GM20000 (cell line): ENCODE results near the gene ADARB2.

Experiments used
- DNase-seq: peaks from one replicate; pipeline ENCODE4 v3.0.0; 2012; ENCODE audit warnings: low spot score
- TF ChIP-seq, protein P1 (sequence below): IDR thresholded peaks from 2 replicates; pipeline ENCODE4 v1.5.1; 2012; ENCODE audit warnings: mild to moderate bottlenecking, control low read depth; ENCODE audit errors: extremely low read depth, missing control alignments

ADARB2 gene

DNA sequence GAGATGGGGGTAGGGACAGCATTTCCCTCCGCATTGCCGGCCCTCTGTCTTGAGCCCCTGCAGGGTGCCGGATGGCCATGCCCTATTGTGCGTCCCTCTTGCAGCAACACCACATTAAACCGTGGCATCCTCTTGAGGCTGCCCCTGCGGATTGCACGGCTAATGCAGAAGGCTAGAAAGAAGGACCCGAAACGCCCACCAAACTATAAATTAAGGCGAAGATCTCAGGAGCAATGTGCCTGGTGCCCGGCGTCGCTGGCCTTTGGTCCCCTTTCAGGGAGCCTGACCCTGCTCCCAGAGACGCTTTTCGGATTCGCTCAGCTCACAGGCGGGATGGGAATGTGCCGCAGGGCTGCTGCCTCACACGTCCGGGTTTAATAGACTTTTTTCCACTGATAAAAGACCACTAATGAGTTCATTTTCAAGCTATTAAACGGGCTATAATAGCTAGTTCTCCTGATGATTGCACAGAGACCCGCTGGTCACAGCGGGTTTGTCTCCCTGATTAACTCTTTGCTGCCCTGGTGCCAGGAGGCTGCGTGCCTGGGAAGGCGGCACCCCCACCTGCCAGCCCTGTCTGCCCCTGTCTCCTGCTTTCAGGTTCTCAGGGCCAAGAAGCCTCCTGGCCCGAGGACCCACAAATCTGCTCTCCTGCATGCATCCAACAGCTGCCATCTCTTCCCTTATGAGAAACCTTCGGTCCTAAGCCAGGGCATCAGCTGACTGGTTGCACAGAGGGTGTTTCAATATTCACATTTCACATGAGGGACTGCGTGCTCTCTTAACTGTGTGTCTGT, 128.3 kb downstream of the ADARB2 start:
- DNase-seq: no peak
- TF ChIP-seq, protein P1, sequence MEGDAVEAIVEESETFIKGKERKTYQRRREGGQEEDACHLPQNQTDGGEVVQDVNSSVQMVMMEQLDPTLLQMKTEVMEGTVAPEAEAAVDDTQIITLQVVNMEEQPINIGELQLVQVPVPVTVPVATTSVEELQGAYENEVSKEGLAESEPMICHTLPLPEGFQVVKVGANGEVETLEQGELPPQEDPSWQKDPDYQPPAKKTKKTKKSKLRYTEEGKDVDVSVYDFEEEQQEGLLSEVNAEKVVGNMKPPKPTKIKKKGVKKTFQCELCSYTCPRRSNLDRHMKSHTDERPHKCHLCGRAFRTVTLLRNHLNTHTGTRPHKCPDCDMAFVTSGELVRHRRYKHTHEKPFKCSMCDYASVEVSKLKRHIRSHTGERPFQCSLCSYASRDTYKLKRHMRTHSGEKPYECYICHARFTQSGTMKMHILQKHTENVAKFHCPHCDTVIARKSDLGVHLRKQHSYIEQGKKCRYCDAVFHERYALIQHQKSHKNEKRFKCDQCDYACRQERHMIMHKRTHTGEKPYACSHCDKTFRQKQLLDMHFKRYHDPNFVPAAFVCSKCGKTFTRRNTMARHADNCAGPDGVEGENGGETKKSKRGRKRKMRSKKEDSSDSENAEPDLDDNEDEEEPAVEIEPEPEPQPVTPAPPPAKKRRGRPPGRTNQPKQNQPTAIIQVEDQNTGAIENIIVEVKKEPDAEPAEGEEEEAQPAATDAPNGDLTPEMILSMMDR: no peak

DNA sequence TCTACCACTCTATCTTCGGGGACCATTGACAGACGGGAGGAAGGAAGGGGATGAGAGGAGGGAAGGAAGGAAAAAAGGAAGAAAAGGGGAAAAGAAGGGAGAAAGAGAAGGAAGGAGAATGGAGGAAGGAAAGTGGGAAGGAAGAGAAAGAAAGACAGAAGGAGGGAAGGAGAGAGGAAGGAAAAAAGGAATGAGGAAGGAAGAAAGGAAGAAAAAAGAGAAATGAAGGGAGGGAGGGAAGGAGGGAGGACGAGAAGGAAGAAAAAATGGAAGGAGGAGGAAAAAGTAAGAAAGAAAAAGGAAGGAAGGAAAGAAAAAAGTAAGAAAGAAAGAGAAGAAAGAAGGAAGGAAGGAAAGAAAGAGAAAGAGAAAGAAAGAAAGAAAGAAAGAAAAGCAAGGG, 128.9 kb downstream of the ADARB2 start:
- TF ChIP-seq, protein P1: no peak
- DNase-seq: no peak

DNA sequence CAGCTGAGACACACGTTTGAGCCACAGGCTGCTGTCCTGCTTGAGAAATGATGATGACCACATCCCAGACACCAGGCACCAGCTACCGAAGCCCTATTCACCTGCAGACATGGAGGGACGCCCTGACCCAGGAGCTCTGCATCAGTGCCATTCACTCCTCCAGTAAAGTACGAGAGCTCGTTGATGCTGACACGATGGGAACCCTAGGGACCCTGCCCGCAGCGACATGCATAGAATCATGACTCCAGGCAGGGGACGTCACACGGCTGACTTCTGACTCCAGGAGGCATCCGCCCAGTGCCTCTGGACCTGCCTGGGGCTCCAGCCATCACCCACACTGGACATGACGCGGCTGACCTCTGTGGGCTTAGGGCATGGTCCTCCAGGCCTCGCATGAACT, 129.9 kb downstream of the ADARB2 start:
- no peak for DNase-seq
- TF ChIP-seq, protein P1: no peak

DNA sequence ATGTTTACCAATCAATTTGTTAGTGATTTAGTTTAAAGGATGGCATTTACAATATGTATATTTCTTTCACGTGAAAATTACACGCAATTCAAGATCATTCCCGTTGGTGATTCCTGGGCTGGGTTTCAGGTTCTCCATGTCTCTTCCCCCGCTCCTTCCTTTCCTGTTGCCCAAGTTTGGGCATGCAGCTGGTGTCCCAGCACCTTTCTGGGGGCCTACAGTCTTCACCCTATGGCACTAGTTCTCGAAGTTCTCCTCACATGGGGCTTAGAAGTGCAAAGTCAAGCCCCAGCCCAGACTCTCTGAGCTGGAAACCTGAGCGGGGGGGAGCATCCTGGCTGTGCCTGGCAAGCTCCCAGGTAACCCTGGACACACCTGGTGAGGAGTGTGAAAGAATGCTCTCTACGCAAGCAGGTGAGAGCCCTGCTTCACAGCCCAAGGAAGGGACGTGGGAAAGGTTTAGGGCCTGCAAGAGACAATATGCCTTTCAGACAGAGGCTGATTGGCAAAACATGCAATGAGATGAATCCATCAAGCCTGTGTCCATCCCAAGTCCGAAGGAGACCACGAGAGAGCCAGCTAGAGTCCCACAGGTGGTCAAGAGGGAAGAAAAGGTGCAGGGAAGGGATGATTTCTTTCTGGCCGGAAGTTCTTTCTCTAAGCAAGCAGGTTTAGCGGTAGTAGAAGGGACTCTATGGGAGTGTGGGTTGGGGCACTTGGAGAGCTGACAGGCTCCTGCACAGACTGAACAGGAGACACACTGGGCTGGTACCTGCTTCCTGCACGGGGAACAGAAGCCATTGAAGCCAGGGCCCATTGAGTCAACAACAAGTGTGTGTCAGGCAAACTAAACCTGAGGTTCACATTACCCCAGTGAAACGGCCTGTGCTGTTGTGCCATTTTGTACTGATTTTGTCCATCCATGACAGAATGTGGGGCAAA, 131.1 kb downstream of the ADARB2 start:
- no peak for DNase-seq
- TF ChIP-seq, protein P1: no peak

DNA sequence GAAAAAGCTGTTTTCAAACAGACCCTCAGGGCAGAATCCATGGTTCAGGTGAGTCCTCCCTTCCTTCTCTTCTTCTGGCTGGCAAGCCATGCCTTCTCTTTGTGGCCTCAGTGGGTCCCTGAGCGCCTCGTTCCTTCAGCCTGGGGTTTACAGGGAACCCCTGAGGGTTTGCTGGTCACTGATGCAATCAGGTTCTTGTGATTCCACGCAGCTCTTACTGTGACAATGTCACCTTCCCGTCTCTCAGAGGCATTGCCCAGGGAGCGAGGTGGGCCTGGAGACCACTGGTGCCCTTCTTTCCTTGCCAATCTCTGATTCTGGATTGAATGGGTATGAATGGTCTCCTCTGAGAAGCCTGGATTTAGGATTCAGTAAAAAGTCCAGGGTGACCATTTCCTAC, 132.2 kb downstream of the ADARB2 start:
- DNase-seq: no peak

DNA sequence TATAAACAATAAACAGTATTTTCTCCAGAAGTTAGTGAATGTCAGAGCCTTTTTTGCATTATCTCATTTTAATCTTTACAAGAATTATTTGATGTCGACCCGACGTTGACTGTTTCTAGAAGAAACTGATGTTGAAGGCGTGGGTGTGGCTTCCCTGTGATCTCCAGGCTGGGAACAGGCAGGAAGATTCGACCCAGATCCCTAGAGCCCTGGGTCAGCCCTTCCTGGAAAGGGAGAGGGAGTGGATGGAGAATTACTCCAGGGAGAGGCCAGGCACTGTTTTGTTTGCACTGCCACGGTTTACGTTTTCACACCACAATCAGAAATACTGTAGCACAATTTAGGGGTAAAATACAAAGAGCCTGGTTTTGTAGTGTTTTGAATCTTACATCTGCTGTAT, 133.1 kb downstream of the ADARB2 start:
- no peak for DNase-seq

More for the DNA sequence above, 132.2 kb downstream of the ADARB2 start:
- TF ChIP-seq, protein P1: no peak

DNA sequence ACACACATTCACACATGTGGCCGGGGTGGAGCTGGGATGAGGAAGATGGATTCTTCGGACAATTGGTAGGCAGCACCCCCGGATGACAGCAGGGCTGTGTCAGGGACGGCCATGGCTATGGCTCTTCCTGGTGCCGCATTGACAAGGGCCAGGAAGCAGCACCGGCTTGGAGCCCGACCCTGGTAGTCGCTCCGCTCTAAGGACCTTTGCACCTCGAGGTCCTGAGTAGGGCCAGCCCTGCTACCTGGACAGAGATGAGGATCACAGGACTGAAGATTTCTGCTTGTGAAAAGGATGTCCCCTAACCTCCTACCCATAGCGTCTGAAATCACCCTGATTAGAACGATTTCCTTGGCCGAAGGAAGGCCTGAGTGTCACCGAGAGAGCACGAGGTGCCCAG, 134.1 kb downstream of the ADARB2 start:
- TF ChIP-seq, protein P1: no peak
- no peak for DNase-seq

More for the DNA sequence above, 133.1 kb downstream of the ADARB2 start:
- TF ChIP-seq, protein P1: no peak
